HG02763 (cell line): ENCODE measurements around the gene S100A8.
"Not testable (repeated sequence)": the region's sequence is repeated elsewhere in the genome, so short reads cannot be mapped to it uniquely, and the experiment has no call there.

Experiments
- ATAC-seq: cut with Tn5 transposase; IDR thresholded peaks from one replicate; pipeline ENCODE4 v1.9.1; 2021; ENCODE audit warnings: mild to moderate bottlenecking, moderate library complexity; ENCODE audit not compliant: unreplicated experiment

The S100A8 gene

GRCh38 chr1:153390938-153391710 is at the start of gene S100A8:
S100A8 (minus strand) TSS chr1:153391073; CDS start chr1:153390535, 538 bp downstream.
- no peak for ATAC-seq

DNA sequence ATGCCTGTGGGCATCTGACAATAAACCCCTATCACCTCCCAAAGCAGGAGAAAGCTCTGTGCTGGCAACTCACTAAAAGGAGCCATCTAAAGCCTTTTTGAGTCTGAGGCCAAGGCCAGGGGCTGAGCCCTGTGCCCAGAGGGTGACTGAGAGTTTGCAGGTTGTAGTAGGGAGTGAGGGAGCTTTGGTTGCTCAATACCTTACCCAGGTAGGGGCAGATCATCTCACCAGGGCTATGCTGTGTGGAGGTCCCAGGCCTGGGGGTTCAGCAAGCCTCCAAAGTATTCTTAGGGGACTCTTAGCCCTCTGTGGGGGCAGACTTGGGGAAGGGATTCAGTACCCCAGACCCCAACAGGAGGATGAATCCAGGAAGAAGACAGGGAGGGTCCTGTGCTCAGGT is 48.4 kb upstream of the S100A8 start:
- no peak for ATAC-seq

GRCh38 chr1:153438599-153438998 is 47.7 kb upstream of the S100A8 start:
- ATAC-seq: no peak

DNA sequence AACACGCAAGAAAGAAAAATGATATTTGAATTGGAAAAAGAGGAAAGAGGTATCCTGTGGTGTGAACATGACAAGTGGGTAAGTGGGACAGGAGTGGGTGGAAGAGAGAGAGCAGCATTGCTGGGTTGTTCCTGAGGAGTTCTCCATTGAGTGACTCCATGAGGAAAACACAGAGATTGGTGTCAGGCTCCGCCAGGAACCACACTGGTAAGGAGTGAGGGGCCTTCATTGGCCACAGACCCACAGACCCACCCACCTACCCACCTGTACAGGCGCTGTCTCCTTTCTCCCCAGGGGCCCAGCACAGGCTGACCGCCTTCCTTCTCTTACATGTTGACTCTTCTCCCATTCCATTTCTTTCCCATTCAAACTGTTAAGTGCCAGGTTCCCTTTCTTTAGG is 46.4 kb upstream of the S100A8 start:
- no peak for ATAC-seq

DNA sequence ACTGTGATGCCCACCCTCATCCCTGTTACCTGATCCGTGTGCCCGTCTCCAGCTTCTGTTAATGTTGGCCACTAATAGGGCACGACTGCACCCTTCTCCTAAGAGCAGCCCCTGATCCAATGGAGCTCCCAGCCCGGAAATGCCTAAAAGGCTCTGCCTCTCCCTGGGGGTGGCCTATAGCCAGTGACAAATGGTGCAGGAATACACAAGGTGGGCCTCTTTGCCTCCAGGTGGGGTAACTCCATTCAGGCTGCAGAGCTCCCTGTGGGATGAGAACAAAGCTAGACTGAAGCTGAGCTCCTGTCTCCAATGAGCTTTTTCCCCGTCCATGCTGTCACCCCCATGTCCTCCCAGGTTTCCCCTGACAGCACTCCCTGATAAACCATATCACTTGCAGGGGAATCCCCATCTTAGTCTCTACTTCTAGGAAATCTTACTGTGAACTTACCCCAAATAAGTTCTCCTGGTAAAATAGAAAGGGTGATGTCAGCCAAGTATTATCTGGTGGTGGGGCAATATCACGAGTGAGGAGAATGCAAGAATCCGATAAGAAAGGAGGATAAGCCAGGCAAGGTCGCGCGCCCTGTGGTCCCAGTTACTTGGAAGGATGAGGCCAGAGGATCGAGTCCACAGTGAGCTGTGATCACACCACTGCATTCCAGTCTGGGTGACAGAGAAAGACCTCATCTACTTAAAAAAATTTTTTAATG is 44.0 kb upstream of the S100A8 start:
- ATAC-seq: no peak

DNA sequence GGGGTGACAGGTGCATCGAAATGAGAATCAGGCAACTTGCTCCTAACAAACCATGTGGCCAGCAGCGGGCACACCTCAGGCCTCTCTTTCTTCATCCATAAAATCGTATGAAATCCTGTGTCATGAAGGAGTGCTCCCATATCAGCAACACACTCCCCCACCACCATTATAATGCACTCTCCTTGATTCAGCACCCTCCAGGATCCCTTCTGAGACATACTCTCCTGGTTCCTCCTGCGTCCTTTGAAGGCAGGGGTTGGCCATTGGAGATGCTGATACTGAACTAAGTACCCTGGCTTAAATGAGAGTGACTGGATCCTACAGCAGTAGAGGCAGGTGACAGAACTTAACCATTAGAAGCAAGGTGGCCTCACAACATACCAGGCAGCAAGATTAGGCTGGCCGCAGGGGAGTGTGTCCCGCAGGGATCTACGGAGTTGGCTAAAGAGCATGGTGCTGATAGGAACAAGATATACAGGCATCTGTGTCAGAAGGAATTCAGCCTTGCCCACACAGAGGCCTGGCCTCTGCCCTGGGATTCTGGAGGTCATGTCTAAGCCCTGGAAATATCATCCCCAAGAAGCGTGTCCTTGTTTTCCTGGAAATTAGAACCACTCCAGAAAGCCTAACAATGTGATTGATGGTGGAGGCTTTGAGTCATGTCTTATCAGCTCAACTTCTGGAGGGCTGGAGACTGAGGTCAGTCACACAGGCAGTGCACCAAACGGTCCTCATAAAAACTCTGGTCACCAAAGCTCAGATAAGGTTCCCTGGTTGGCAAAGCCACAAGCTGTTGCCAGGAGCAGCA is 42.2 kb upstream of the S100A8 start:
- ATAC-seq: no peak

DNA sequence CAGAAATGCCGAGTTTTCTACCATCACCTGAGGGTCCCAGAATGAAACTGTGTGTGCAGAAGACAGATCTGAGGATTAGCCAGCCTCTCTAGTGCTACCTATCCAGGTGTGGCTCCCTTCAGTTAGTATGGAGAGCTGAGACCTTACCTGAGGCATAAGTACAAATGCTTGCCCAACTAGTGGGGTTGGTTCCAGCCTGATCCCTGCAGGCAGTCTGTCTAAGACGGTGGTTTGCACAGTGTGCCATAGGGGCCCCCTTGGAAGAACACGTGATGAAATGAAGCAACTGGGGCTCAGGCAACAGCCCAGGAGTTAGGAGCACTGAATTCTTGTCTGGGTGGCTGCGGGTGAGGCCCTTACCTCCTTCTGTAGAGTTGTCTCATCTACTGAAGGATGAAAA is 41.1 kb upstream of the S100A8 start:
- ATAC-seq: no peak

GRCh38 chr1:153431427-153431826 is 40.6 kb upstream of the S100A8 start:
- ATAC-seq: no peak

GRCh38 chr1:153431002-153431401 is 40.1 kb upstream of the S100A8 start:
- ATAC-seq: no peak

GRCh38 chr1:153430561-153430960 is 39.7 kb upstream of the S100A8 start:
- no peak for ATAC-seq

GRCh38 chr1:153430166-153430553 is 39.3 kb upstream of the S100A8 start:
- no peak for ATAC-seq

- ATAC-seq: no peak
Observed at GRCh38 chr1:153429266-153430165, 38.6 kb upstream of the S100A8 start.

DNA sequence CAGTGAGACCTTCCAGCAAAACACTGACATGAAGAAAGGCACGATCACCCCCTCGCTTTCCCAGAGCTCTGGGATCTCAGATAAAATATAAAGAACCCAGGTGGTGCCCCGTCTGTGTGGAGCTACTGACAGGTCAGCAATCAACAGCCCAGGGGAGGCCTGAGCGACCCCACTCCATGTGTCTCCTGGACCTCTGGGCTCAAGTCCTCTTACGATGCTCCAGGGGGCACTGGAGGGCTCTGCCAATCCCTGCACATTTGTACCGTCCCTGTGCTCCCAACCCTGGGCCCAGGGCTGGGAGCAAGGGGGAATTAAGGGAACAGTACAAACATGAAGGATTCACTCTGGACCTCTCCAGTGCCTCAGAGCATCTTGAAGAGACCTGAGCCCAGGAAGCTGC is 37.9 kb upstream of the S100A8 start:
- no peak for ATAC-seq

- no peak for ATAC-seq
Observed at GRCh38 chr1:153428073-153428638, 37.3 kb upstream of the S100A8 start.

GRCh38 chr1:153426809-153427208 is 35.9 kb upstream of the S100A8 start:
- ATAC-seq: no peak

GRCh38 chr1:153422450-153423068 is 31.7 kb upstream of the S100A8 start:
- ATAC-seq: no peak

DNA sequence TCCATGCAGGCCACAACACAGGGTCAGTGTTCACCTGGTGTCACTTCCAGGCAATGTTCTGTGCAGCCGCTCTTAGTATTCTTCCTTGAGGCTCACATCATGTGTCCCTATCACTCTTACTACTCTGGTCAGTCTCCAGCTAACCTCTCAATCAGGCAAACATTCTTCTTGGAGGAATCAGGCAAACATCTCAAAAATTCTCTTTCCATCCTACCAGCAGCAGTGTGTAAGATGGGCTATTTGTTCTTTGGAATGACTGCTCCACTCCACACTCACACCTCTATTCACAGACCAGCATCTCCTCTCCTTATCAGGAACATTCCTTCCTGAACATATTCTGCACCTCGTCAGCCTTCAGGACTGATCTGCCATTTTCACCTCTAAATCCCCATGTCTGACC is 29.4 kb upstream of the S100A8 start:
- ATAC-seq: no peak

- not testable (repeated sequence) for ATAC-seq
Observed at GRCh38 chr1:153419436-153419793, 28.5 kb upstream of the S100A8 start.

DNA sequence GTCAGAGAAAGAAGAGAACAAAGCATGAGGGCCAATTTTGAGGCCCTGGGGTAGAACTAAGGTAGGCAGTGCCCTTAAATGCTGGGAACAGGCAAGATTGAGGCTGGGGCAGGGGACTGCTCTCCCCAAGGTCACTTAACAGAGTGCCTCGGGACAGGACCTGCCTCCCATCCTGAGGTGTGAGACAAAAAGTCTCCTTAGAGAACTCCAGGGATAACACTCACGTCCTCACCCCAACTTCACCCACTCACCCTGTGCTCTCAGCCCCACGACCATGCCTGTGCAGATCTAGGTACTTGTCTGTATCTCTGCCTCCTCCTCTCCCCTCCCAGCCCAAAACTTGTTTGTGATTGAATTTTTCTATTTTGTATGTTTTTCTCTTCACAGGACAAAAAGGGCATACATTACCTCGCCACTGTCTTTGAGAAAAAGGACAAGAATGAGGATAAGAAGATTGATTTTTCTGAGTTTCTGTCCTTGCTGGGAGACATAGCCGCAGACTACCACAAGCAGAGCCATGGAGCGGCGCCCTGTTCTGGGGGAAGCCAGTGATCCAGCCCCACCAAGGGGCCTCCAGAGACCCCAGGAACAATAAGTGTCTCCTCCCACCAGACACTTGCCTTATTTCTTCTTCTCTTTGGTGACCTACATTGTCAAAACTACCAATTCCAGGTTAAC is 28.0 kb upstream of the S100A8 start:
- not testable (repeated sequence) for ATAC-seq
